Measurements from ENCODE around the gene RAB38.

The RAB38 gene

GRCh38 chr11:88169471-88169870, 5.8 kb downstream of the RAB38 start:
- DNase-seq, result no peak

DNA sequence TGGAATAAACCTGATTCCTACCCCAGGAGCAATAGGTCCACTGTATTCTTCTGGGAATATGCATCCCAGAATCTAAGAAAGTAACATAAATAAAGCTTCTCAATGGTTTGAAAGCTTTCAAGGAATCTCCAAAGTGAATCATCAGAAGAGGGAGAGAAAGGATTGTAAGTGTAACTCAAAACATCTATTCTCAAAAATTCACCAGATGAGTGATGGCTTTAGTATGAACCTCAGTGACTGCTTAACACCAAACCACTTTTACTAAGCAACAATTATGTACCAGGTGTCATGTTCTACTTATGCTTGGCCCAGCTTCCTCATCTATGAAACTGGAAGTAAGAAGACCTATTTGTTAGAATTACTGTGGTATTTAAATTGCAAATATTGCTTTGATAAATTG, 7.4 kb downstream of the RAB38 start:
- DNase-seq, result no peak

DNA sequence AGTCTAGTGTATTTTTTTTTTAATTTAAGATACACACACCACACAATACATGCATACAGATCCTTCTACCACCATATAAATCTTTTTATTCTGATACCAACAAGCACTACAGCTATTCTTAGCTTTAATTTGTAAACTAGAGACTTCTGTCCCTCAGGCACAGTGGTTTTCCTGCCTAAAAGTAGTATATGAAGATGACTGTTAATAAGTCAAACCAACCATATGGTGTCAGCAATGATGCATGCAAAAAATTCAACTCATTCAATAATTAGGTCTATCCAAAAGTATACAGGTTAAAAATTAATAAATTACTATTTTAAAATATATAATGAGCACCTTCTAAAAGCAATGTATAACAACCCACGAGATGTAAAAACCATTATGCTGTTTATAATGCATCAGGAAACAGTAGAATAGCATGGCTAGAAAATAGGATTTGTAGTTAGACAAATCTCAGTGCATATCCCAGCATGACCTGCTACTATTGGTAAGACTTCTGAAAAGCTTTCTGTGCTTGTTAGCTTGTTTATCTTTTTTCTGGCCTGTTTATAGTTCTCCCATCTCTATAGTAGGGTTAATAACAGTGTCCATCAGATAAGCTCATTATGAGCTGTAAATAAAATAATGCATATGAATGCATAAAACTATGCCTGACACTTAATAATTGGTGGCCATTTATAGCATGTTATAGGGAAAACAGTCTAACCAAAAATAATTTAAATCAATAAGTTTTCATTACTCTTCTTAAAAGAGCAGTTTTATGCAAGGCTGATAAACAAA, 10.2 kb downstream of the RAB38 start:
- no peak for DNase-seq

DNA sequence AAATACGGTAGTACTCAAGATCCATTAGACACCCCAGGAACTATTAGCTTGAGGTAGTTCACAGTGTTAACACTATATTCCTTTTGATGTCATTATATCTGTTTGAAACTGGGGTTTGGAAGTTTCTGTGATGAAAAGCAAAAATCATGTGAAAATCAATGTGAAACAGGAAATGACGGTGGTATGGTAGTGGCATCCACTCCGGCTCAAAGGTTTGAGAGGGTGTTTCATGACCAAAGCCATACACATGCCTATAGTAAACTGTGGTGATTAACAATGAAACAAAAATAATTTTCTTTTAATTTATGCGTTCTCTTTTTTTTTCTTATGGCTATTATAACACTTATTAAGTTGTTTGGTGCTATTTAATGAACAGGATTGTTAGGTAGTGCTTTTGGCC, 10.9 kb downstream of the RAB38 start:
- no peak for DNase-seq

DNA sequence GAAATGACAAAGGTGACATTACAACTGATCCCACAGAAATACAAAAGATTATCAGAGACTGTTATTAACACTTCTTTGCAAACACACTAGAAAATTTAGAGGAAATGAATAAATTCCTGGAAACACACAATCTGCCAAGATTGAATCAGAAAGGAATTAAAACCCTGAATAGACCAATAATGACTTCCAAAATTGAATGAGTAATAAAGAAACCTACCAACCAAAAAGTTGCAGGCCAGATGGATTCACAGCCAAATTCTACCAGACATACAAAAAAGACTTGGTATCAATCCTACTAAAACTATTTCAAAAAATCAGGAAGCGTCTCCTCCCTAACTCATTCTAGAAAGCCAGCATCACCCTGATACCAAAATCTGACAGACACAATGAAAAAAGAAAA, 17.2 kb downstream of the RAB38 start:
- DNase-seq, result no peak

GRCh38 chr11:88157370-88157769, 17.9 kb downstream of the RAB38 start:
- no peak for DNase-seq

DNA sequence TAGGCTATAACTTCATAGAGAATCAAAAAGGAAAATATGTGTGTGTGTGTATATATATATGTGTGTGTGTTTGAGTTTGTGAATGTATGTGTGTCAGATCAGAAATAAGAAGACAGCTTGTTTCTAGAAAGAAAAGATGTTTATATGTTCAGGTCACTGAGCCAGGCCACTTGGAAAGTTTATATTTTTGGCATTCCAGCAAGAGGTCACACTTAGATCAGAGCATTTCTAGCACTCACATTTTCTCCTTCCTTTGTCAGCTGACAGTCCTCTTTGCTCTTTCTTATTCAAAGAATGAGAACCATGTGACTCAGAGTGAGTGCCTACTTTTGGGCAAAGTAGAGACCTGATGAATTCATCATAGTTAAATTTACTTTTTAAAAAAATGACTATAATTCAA, 22.9 kb downstream of the RAB38 start:
- DNase-seq, result no peak

DNA sequence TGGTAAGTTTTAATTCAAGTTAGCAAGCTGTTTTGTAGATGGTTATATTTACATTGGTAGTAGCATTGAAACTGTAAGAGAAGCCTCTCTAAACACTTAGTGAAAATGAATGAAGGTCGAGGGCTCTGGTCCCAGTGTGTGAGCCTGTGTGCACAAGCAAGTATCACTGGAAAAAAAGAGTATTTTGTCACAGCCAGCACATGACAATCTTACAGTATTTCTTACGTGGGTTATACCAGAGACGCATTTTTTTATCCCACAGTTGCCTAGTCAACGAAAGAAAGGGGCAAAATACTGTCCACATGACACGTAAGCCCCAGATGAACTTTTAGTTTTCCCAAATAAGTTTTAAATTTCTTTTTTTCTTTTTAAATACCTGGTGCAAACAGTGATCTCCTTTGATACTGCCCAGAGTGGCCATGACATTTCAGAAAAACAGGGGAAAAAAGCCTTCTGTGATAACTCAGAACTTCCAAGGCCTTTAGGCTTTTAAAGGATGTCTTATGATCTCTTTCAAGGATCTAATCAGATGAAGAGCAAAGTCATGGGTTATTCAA, 23.5 kb downstream of the RAB38 start:
- no peak for DNase-seq

GRCh38 chr11:88146106-88146505, 29.1 kb downstream of the RAB38 start:
- no peak for DNase-seq

- DNase-seq, result no peak
Observed at GRCh38 chr11:88139865-88140264, 35.4 kb downstream of the RAB38 start.

DNA sequence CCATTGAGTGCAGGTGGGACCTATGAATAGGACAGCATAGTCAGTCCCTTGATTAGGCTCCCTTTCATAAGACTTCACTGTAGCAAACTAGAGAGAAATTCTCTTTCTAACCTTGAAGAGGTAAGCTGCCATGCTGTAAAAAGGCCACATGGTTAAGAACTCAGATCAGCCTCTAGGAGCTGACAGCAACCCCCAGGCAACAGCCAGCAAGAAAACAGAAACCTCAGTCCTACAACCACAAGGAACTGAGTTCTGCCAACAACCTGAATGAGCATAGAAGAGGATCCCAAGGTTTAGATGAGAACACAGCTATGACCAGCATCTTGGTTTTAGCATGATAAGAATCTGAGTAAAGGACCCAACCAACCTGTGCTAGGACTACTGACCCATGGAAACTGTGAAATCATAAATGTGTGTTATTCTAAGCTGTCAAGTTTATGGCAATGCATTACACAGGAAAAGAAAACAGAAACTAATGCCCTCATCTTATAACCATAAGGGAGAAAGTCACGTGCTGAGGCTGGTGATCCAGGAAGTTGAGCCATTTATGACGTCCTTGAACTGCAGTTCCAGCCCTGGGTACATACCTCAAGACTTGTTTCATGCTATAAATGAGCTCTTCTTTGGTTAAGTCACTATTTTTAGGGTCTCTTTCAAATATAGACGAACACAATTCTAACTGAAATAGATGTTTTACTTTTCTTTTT, 43.3 kb downstream of the RAB38 start:
- no peak for DNase-seq

DNA sequence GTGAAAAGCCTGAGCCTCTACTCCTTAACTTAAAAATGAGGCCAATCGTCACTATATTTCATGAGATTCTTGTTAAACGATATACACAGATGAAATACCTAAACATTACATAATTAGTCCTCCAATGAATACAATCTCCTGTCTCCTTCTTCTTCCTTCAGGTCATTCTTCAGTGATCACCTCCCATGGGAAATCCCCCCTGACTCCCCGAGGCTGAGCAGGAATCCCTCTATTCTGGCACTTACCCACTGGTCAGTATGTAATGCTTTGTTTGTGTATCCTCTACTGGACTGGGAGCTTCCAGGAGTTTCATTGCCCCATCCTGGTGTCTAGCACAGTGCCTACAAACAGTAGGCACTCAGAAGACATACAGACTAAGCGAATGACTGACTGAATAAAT, 52.3 kb downstream of the RAB38 start:
- no peak for DNase-seq

- no peak for DNase-seq
Observed at GRCh38 chr11:88119561-88119960, 55.7 kb downstream of the RAB38 start.

- DNase-seq, result no peak
Observed at GRCh38 chr11:88117281-88117858, 57.9 kb downstream of the RAB38 start.

DNA sequence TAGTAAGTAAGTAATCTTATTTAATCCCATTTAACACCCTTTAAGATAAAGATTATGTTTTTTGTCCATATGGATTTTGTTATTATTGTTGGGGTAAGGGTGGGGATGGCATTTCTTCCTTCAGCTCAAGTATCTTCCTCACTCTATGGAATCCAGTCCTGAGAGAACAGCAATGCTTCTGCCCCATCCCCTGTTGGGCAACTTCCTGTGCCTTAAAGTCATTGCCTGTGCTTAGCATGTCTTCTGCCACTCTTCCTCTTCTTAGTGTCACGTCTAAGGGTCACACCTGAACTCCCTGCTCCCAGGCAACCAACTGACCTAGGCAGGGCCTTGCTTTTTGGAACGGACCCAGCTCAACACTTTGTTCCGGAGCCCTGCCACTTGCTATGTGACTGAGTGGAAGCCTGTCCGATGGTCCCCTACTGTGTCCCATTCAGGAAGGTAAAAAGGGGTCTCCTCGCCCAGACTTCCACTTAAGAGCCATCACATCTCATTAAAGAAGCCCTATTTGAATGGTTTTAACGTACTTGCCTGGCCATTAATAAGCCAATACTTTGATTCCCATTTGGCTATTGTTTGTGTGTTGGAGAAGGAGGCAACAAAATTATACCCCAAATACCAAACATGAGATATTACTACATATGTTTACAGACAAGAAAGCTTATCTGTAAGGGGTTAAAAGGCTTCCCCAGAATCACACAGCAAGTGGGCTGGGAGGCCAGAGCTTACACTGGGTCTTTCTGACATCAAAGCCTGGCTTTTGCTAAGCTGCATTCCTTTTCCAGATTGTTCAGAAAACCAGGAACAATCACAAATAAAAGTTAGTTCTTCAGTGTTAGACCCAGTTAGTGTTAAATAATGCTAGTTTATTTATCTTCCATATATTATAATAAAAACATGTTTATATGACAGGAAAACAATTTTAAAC, 59.2 kb downstream of the RAB38 start:
- DNase-seq, result no peak

DNA sequence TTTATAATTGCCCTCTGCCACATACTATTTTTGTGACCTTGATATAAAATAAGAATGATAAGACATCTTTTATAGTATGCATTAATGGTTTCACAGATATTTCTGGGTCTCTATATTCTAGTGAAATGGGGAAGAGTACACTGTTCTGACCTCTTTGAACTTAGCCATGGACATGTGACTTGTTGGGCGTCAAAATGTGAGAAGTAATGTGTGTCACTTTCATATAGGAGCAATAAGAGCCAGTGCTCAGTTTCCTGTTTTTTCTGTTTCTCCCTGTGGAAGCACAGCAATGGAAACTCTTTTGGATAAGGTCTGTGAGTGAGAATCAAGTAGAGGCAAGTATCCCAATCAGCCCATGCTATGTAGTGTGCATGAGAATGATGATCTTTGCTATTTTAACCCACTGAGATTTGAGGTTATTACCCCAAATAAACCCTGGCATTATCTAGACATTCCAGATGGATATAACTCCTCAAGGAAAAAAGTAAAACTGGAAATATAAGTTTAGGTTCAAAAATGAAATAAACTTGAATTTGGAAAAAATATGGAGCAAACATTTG, 60.7 kb downstream of the RAB38 start:
- no peak for DNase-seq

- no peak for DNase-seq
Observed at GRCh38 chr11:88106666-88107065, 68.6 kb downstream of the RAB38 start.

DNA sequence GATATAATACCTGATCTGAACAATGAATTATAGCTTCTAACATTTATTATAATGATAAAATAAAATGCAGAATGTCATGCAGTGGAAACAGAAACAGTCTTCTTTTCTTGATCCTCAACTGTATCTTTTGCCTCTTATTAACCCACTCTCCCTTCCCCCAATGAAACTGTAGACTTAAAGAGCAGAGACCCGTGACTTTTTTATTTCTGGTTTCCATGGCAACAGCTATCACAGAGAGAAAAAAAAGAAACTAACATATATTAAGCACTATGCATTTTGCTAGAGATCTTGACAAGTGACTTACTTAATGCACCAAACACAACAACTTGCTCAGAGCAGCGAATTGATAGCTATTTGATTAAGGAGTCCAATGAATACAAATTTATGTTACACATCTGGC, 69.3 kb downstream of the RAB38 start:
- DNase-seq, result no peak

- no peak for DNase-seq
Observed at GRCh38 chr11:88105526-88105925, 69.7 kb downstream of the RAB38 start.

- no peak for DNase-seq
Observed at GRCh38 chr11:88104408-88104807, 70.8 kb downstream of the RAB38 start.

- DNase-seq, result no peak
Observed at GRCh38 chr11:88103337-88104206, 71.7 kb downstream of the RAB38 start.

DNA sequence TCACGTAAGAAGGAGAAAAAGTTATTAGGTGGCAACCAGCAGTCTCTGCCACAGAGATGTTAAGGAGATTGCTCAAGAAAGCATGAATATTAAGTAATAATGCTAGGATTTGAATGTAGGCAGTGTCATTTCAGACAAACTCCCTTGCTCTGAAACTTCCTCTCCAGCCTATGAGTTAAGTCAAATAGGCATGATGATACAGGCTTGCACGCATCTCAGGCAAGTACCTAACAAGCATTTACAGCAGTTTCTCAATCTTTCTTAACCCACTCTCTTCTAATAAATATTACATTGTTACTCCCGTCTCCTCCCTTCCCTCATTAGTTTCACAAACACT, 72.7 kb downstream of the RAB38 start:
- no peak for DNase-seq
